MM.1S (cell line): ENCODE results near the gene TM9SF4.

Experiments used
- CTCF ChIP-seq: fragments of 300-600 bp; sonication (generic); IDR thresholded peaks from 2 replicates; pipeline ENCODE4 v1.5.1; 2016; ENCODE audit warnings: antibody characterized with exemption, low read length, mixed read lengths
- EZH2 ChIP-seq: fragments of 300-600 bp; sonication (generic); optimal IDR thresholded peaks from 2 replicates; pipeline ENCODE3; 2017; ENCODE audit warnings: low read depth, mild to moderate bottlenecking, antibody characterized with exemption, low read length, mixed read lengths

- no peak for TF ChIP-seq CTCF
- TF ChIP-seq EZH2, result no peak
Measured at GRCh38 chr20:32083469-32083868, 26.0 kb upstream of the TM9SF4 start.
